C4-2B (cell line): Measurements from ENCODE around the gene ERMARD.
A peak's percentile ranks its signal among the peaks of the same experiment; 100 is the strongest.

Source experiments
- H3K27ac ChIP-seq: fragments of 450-650 bp; 2 replicates; pipeline ENCODE4 v1.5.1; 2017
- ZFX ChIP-seq: fragments of 450-650 bp; IDR thresholded peaks from 2 replicates; pipeline ENCODE4 v1.6.1; 2017
- TF ChIP-seq, protein P1 (sequence below): fragments of 450-650 bp; conservative IDR thresholded peaks from 2 replicates; pipeline ENCODE4 v1.5.1; 2017; ENCODE audit warnings: mild to moderate bottlenecking

The ERMARD gene

GRCh38 chr6:169738204-169738975 is 13.0 kb upstream of the ERMARD start:
- TF ChIP-seq ZFX, result no peak
- H3K27ac ChIP-seq, result no peak overlapping the region

DNA sequence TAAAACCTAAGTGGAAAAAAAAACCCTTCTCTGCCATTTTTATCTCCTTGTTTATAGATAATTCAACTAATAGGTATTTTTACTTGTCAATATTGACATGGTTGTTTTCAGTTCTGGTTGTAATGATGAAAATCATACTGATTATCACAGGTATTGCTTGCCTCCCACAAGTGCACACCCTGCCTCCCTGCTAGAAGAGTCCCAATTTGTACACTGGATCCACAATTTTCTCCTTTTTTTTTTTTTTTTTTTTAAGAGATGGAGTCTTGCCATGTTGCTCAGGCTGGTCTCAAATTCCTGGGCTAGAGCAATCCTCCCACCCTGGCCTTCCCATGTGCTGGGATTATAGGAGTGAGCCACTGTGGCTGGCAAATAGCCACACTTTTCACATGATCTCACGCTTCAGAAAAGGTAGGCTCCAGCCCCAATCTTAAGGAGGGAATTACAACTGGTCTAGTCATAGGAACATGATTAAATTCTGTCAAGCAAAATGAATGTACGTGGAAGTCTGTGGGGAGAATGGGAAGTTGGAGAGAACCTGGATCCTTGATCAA is 12.4 kb upstream of the ERMARD start:
- no peak overlapping the region for H3K27ac ChIP-seq
- TF ChIP-seq, protein P1, sequence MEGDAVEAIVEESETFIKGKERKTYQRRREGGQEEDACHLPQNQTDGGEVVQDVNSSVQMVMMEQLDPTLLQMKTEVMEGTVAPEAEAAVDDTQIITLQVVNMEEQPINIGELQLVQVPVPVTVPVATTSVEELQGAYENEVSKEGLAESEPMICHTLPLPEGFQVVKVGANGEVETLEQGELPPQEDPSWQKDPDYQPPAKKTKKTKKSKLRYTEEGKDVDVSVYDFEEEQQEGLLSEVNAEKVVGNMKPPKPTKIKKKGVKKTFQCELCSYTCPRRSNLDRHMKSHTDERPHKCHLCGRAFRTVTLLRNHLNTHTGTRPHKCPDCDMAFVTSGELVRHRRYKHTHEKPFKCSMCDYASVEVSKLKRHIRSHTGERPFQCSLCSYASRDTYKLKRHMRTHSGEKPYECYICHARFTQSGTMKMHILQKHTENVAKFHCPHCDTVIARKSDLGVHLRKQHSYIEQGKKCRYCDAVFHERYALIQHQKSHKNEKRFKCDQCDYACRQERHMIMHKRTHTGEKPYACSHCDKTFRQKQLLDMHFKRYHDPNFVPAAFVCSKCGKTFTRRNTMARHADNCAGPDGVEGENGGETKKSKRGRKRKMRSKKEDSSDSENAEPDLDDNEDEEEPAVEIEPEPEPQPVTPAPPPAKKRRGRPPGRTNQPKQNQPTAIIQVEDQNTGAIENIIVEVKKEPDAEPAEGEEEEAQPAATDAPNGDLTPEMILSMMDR, result no peak
- TF ChIP-seq ZFX, result no peak

GRCh38 chr6:169741344-169741743 is 10.1 kb upstream of the ERMARD start:
- no peak overlapping the region for H3K27ac ChIP-seq
- TF ChIP-seq ZFX, result no peak
- TF ChIP-seq, protein P1, result no peak

GRCh38 chr6:169745405-169745804 is 6.0 kb upstream of the ERMARD start:
- no peak overlapping the region for H3K27ac ChIP-seq
- TF ChIP-seq ZFX, result no peak
- TF ChIP-seq, protein P1, result no peak

- no peak overlapping the region for H3K27ac ChIP-seq
- no peak for TF ChIP-seq ZFX
- TF ChIP-seq, protein P1, result no peak
Observed at GRCh38 chr6:169746556-169746955, 4.9 kb upstream of the ERMARD start.

DNA sequence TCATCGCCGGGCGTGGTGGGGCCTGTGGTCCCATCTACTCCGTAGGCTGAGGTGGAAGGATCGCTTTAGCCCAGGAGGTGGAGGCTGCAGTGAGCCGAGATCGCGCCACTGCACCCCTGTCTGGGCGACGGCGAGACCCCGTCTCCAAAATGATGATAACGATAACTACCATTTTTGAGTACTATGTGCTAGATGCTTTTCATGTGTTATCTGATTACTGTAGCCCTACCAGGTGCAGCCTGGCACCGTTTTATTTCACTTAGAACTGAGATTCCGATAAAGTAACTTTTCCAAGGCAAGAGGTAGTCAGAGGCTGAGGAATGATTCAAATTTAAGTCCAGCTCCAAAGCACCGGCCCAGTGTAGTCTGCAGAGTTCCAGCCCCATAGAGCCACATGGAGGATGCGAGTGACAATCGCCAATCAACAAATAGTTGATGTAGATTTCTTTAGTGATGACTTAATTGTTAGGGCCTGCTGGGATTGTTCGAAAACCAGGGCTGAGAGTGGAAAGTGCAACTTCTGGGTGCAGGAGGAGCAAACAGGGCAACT is 727 bp downstream of the ERMARD start:
- peak overlapping the region; percentile 94 for H3K27ac ChIP-seq
- TF ChIP-seq, protein P1, result no peak
- TF ChIP-seq ZFX, result no peak

DNA sequence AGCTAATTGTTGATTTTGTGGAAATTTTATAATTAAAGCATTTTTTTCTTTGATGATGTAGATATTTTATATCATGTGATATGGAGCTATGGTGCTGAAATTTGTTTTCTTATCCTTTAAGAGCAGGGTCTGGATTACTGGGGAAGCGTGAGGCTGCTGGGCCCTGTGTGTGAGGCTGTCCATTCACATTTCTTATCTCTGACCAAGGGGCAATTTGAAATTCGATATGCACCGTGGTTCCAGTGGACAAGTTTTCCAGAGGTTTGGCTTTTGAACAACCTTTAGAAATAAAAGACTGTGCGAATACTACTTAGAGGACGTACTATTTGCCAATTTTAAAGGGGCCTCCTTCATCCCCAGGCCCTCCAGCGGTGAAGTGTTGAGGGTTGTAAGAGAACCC is 3.7 kb downstream of the ERMARD start:
- TF ChIP-seq ZFX, result no peak
- TF ChIP-seq, protein P1, result no peak
- H3K27ac ChIP-seq, result no peak overlapping the region
